GM21381 (cell line): ENCODE measurements around the gene NKPD1.

ENCODE experiments used
- ATAC-seq: cut with Tn5 transposase; IDR thresholded peaks from one replicate; pipeline ENCODE4 v1.9.1; 2021; ENCODE audit warnings: mild to moderate bottlenecking, moderate library complexity; ENCODE audit not compliant: unreplicated experiment

Gene NKPD1

DNA sequence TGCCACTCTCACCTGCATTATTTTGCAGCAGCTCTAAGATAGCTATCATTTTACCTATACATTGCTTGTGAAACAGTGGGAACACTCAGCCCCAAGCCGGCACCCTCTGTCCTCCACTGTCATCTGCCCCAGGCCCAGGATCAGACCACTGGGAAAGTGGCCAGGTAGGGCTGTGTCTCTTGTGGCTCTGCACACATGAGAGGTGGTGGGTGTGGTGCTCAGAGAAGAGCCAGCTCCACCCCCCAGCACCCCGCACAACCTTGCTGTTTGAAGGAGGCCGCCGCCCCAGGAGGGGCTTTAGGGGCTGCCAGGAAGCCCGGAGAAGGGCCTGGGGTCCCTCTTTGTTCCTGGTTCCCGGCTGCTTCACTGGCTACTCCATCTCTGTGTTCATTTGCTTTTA, 41.2 kb downstream of the NKPD1 start:
- no peak for ATAC-seq

DNA sequence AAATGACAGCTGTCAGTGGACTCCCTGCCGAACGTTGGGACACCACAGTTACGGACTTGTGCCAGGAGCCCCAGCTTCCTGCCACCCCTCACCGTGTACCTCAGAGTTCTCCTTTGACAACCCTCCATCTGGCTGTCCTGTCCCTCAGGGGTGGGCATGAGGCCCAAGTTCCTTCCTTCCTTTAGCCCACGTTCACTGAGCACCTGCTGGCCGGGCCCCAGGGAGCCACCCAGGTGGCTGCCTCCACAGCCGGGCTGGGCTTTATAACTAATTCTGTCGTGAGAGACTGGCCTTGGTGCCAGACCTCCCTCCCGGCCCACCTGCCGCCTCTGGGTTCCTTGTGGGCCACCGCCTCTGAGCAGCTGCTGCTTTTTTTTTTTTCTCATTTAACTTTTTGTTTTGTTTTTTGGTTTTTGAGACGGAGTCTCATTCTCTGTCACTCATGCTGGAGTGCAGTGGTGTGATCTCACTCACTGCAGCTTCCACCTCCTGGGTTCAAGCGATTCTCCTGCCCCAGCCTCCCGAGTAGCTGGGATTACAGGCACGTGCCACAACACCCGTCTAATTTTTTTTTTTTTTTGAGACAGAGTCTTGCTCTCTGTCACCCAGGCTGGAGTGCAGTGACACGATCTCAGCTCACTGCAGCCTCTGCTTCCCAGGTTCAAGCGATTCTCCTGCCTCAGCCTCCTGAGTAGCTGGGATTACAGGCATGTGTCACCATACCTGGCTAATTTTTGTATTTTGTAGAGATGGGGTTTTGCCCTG, 42.0 kb downstream of the NKPD1 start:
- peak; percentile 44 for ATAC-seq

DNA sequence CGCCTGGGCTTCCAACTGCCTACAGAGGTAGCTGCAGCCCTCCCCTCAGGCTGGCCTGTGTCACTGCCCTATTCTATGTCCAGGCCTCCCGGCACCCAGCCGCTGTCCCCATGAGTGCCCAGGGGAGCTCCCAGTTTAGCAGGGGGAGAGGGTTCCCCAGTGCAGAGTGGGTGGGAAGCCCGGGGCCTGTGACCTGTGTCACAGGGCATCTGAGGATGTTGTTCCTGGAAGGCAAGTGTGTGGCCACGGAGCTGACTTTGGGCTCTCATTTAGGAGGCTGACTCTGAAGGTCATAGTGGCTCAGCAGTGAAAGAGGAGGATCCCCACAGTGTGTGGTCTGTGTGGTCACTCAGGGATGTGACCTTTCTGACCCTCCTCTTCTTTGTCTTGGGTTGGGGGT, 42.7 kb downstream of the NKPD1 start:
- no peak for ATAC-seq

DNA sequence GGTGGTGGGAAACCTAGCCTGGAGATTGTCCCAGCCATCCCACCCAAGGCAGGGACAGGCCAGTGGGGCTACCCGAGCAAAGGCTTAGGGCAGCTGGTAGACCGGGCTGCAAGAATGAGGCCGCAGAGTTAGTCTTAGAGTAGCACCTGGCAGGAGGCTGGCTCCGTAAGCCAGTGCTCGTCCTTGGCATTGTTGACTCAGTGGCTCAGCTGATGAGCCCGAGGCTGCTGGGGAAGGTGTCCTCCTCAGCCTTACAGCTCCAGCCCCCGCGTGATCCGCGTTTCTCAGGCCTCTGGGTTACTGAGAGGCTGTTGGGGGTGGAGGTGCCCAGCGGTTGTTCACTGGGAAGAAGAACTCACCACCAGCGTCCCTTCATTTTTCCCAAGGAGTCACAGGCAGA, 43.1 kb downstream of the NKPD1 start:
- no peak for ATAC-seq

DNA sequence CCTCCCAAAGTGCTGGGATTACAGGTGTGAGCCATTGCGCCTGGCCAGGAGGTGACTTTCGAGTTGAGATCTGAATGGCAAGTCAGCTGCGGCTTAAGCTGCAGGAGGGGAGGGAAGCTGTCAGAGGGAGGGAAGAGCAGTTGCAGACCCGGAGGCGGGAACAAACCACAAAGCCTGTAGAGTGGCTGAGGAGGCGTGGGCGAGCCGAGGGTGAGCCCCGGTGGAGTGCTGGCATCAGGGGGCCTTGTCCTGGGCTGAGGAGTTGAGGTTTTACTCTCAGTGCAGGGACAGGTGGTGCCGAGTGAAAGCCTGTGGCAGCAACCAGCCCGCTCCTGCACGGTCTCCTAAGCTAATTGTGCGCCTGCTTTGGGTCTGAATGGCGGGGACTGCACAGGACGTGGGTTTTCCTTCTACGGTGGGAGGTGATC, 43.6 kb downstream of the NKPD1 start:
- ATAC-seq: no peak

DNA sequence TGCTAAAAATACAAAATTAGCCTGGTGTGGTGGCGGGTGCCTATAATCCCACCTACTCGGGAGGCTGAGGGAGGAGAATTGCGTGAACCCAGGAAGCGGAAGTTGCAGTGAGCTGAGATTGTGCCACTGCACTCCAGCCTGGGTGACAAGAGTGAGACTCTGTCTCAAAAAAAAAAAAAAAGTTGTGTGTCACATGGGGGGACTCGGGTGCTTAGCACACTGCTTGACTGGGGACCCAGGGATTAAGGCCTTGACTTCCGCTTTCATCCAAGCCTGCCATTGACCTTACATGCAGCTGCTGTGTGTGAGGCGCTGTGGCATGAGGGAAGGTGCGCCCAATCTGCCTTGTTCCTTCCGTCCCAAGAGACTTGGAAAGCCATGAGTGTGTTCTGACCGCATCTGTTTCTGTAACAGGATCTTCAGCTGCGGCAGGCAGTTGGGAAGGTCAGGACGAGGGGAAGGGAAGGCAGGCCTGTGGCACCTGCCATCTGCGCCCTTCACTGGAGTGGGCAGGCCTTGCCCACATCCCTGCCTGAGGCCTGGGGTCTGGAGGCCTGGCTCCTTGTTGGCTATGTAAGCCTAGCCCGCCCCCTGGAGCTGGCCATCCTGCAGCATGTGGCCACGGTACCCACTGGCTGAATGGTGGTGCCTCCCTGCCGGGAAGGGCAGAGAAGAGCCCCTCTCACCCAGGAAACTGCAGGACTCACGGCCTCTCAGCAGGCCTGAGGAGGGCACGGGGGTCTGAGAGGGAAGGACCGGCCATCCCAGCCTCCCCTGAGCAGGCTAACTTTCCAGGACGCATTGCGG, 44.8 kb downstream of the NKPD1 start:
- no peak for ATAC-seq

DNA sequence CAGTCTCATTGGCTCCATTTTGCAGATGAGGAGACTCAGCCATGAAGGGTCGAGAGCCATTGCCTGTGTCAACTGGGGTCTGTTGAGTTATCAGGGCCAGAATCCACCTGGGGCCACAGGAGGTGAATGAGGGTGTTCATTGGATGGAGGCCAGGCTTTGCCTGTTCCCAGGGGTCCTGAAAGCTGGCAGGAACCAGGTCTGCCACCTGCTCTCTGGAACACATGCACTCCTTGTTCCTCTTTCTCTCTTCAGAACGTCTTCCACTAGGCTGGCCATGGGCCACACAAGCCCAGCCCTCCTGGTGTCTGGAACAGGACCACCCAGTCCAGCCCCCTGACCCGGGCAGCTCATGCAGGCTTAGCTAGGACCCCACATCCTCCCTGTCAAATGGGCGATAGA, 46.7 kb downstream of the NKPD1 start:
- no peak for ATAC-seq

DNA sequence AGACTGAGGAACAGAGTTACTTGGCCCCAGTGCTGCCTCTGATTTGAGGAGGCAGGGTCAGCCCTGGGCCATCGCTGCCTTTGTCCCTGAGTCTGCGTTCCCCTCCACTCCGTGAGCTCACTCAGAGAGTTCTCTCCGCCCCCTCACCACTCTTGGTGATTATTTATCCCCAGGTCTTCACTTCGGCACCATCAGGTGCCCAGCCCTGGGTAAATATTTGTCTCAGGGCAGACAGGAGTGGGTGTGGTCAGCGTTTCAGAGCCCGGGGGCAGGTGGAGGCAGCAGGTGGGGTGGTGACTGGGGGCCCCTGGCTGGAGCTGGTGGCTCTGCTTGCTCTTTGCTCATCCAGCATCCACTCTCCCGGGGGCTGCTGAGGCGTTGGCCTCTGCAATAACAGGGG, 47.2 kb downstream of the NKPD1 start:
- no peak for ATAC-seq

DNA sequence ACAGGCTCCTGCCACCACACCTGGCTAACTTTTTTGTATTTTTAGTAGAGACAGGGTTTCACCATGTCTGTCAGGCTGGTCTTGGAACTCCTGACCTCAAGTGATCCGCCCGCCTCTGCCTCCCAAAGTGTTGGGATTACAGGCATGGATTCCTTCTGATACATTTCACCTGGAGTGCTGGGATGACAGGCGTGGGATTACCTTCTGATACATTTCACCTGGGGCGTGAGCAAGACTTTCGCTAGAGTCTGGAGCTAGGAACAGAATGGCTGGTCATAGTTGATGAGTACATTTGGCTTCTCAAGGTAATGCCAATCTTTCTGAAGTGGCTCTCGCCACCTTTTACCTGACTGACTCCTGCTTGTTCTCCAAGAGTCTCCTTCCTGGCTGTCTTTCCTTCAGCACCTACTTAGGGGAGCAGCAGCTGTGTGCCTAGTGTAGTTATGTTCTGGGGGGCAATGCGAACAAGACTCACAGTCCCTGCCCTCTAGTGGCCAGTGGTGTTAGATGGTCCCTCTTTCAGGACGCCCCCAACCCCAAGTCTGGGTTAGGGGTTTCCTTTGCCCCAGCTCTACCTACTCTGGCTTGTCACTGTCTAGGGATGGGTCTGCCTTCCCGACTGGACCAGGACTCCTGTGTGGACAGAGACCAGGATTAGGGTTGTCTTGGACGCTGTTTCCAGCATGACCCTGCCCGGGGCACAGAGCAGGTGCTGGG, 48.5 kb downstream of the NKPD1 start:
- ATAC-seq: no peak
